ENCODE data around the gene TAS2R20. TPM values are rescaled to one million over a fixed set of nuclear protein-coding genes. Genes with fewer than 3 reads are reported as not detected.

Gene TAS2R20
- total RNA-seq, 1 donor from 2014 or later, result 1.8 TPM

DNA sequence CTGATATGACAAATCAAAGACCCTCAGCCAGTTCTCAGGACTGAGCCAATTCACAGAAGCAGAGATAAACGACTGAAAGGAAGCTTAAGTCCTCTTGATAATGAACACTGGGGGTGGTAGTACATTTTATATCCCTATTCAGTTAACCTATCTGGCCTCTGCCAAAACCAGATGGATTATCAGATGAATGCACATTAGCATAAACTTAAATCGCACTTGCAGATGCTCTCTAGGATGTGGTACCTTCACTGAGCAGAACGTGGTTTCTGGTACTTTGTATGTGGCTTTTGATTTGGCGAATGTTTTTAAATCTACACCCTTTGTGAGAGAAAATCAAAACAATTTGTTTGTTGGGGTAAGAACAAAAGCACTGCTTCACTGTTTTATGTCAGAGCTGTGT lies 37.9 kb downstream of the TAS2R20 start:
- intact Hi-C loops (cut with micrococcal nuclease), result loop anchor here (1.0 kb wide), 2 partner anchors 22 to 526 kb away; no protein-coding TSS in a partner anchor

DNA sequence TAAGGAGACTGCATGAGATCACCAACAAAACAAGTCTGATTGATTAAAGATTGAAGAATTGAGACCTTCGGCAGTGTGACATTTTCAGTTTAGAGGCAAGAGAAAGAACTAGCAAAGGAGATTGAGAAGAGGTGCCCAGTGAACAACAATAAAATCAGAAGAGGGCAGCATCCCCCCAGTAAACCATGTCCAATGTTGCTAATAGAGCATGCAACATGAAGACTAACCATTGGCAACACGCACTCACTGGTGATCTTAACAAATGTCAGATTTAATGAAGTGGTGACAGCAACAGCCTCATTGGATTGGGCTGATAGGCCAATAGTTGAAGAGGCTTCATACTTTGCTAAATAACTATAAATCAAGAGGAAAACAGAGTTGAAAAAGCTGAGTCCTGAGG lies 38.3 kb downstream of the TAS2R20 start:
- intact Hi-C loops (cut with micrococcal nuclease), result loop anchor here (1.0 kb wide), 2 partner anchors 22 to 526 kb away; no protein-coding TSS in a partner anchor

DNA sequence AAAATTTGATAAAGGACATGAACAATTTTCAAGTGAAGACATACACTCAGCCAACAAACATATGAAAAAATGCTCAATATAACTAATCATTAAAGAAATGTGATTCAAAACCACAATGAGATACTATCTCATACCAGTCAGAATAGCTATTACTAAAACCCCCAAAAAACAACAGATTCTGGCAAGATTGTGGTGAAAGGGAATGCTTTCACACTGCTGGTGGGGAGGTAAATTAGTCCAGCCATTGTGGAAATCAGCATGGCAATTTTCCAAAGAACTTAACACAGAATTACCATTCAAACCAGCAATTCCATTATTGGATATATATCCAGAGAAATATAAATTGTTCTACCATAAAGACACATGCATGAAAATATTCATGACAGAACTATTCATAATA lies 40.4 kb downstream of the TAS2R20 start:
- intact Hi-C loops (cut with micrococcal nuclease), result no loop called here

DNA sequence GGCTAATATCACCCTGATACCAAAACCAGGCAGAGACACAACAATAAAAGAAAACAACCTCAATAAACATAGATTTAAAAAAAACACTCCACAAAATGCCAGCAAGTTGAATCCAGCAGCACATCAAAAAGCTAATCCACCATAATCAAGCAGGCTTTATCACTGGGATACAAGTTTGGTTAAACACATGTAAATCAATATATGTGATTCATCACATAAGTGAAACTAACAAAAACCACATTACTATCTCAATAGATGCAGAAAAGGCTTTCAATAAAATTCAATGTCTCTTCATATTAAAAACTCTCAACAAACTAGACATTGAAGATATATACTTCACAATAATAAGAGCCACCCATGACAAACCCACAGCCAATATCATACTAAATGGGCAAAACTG lies 42.0 kb downstream of the TAS2R20 start:
- intact Hi-C loops (cut with micrococcal nuclease), result no loop called here

DNA sequence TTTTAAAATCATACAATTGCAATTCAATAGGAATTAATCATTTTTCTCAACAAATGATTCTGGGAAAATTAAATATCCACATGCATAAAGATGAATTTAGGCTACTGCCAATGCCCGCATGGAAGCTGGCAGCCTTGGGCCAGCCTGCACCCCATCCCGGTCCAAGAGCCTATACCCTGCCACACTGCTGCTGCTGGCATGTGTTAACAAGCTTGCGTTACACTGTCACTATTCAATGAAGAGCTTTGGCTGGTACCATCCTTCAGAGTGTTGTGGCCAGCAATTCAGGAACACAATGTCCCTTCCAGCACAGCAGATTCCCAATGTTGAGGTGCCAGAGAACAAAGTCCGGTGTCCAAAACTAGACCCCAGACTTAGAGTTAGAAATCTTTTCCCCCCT lies 45.5 kb downstream of the TAS2R20 start:
- intact Hi-C loops (cut with micrococcal nuclease), result no loop called here

Other genes starting within 250 kb of the TAS2R20 start
- not detected in 2 replicates for gene TAS2R7, start 195.7 kb downstream of the TAS2R20 start, total RNA-seq
- gene TAS2R8, start 191.0 kb downstream of the TAS2R20 start, total RNA-seq, result not detected in 2 replicates
- 0.27 TPM in 1 of 2 replicates, not detected in the other for gene TAS2R9, start 188.1 kb downstream of the TAS2R20 start, total RNA-seq
- 0.34 and 0.39 TPM in 2 replicates for gene TAS2R10, start 171.9 kb downstream of the TAS2R20 start, total RNA-seq
- 2.1 and 2.4 TPM in 2 replicates for gene PRR4, start 148.8 kb downstream of the TAS2R20 start, total RNA-seq
- 24.7 and 31.8 TPM in 2 replicates for gene PRH1, start 114.0 kb downstream of the TAS2R20 start, total RNA-seq
- 2.0 and 2.8 TPM in 2 replicates for gene TAS2R13, start 88.7 kb downstream of the TAS2R20 start, total RNA-seq
- not detected in 2 replicates for gene PRH2, start 69.1 kb downstream of the TAS2R20 start, total RNA-seq
- 4.7 and 5.2 TPM in 2 replicates for gene TAS2R14, start 59.0 kb downstream of the TAS2R20 start, total RNA-seq
- gene TAS2R50, start 11.4 kb downstream of the TAS2R20 start, total RNA-seq, result 1.8 TPM in 2 replicates
- gene TAS2R19, start 24.3 kb upstream of the TAS2R20 start, total RNA-seq, result 3.9 and 4.5 TPM in 2 replicates
- 3.5 and 4.9 TPM in 2 replicates for gene TAS2R31, start 33.1 kb upstream of the TAS2R20 start, total RNA-seq
- gene TAS2R46, start 64.0 kb upstream of the TAS2R20 start, total RNA-seq, result 1.6 and 3.3 TPM in 2 replicates
- 1.0 and 1.2 TPM in 2 replicates for gene TAS2R43, start 94.0 kb upstream of the TAS2R20 start, total RNA-seq
- gene TAS2R30, start 136.3 kb upstream of the TAS2R20 start, total RNA-seq, result 4.2 and 5.4 TPM in 2 replicates
- gene SMIM10L1, start 172.9 kb upstream of the TAS2R20 start, total RNA-seq, result 7.6 and 8.4 TPM in 2 replicates
- gene TAS2R42, start 188.6 kb upstream of the TAS2R20 start, total RNA-seq, result not detected in 2 replicates